HG03354 (cell line): ENCODE results near the gene BTN2A1.
A peak's percentile ranks its signal among the peaks of the same experiment; 100 is the strongest.
"Not testable (repeated sequence)": the region's sequence is repeated elsewhere in the genome, so short reads cannot be mapped to it uniquely, and the experiment has no call there.

Source experiments
- ATAC-seq: cut with Tn5 transposase; IDR thresholded peaks from one replicate; pipeline ENCODE4 v1.9.1; 2021; ENCODE audit warnings: mild to moderate bottlenecking; ENCODE audit not compliant: unreplicated experiment, poor library complexity, severe bottlenecking

Gene BTN2A1

GRCh38 chr6:26457806-26458688, at the start of gene BTN2A1:
Gene BTN2A1 (plus strand): TSS chr6:26457955. CDS start chr6:26458637, 682 bp downstream.
- peak; percentile 96 for ATAC-seq

- ATAC-seq, result no peak
Measured at GRCh38 chr6:26408828-26409730, 48.7 kb upstream of the BTN2A1 start.

- no peak for ATAC-seq
Measured at GRCh38 chr6:26411751-26412150, 46.0 kb upstream of the BTN2A1 start.

- ATAC-seq, result no peak
Measured at GRCh38 chr6:26412228-26412627, 45.5 kb upstream of the BTN2A1 start.

- no peak for ATAC-seq
Measured at GRCh38 chr6:26412954-26413353, 44.8 kb upstream of the BTN2A1 start.

GRCh38 chr6:26414281-26414680, 43.5 kb upstream of the BTN2A1 start:
- ATAC-seq, result no peak

GRCh38 chr6:26415036-26415614, 42.6 kb upstream of the BTN2A1 start:
- ATAC-seq, result no peak

- no peak for ATAC-seq
Measured at GRCh38 chr6:26415791-26416190, 42.0 kb upstream of the BTN2A1 start.

GRCh38 chr6:26416288-26416687, 41.5 kb upstream of the BTN2A1 start:
- no peak for ATAC-seq

GRCh38 chr6:26418077-26418476, 39.7 kb upstream of the BTN2A1 start:
- not testable (repeated sequence) for ATAC-seq

GRCh38 chr6:26418795-26419194, 39.0 kb upstream of the BTN2A1 start:
- ATAC-seq, result not testable (repeated sequence)

GRCh38 chr6:26420688-26421171, 37.0 kb upstream of the BTN2A1 start:
- peak; percentile 6 for ATAC-seq

- ATAC-seq, result peak; percentile 95
Measured at GRCh38 chr6:26421259-26422144, 36.3 kb upstream of the BTN2A1 start.

GRCh38 chr6:26422329-26422728, 35.4 kb upstream of the BTN2A1 start:
- no peak for ATAC-seq

GRCh38 chr6:26426691-26427450, 30.9 kb upstream of the BTN2A1 start:
- ATAC-seq, result no peak

GRCh38 chr6:26427451-26427809, 30.3 kb upstream of the BTN2A1 start:
- ATAC-seq, result no peak

GRCh38 chr6:26428206-26428605, 29.5 kb upstream of the BTN2A1 start:
- no peak for ATAC-seq

- ATAC-seq, result no peak
Measured at GRCh38 chr6:26430787-26431186, 27.0 kb upstream of the BTN2A1 start.
